Heart left ventricle (tissue), 16 donors: ENCODE data around the gene TPPP3. TPM values are rescaled to one million over a fixed set of nuclear protein-coding genes. Genes with fewer than 3 reads are reported as not detected.

Experiments
- ATAC-seq, 4 donors: fragments of 200-7000 bp; cut with Tn5 transposase; one replicate each; pipeline ENCODE4 v1.9.1; 2020 to 2022; ENCODE audit warnings: moderate library complexity in 4 of 4, mild to moderate bottlenecking in 3 of 4, moderate number of reproducible peaks in 1 of 4
- DNase-seq, 5 donors: peaks; one replicate each; pipeline ENCODE4 v3.0.0-alpha.2; 2020
- H3K27ac ChIP-seq, 12 donors: fragments of 200-600 bp; sonication (generic) in 4 of 12; one replicate each; pipeline versions ENCODE4 v1.5.0 to v1.8.0; 2016 to 2022; ENCODE audit warnings: mild to moderate bottlenecking in 2 of 12
- H3K27me3 ChIP-seq, 9 donors: fragments of 200-600 bp; sonication (generic) in 2 of 9; one replicate each; pipeline versions ENCODE4 v1.5.1 to v1.8.0; 2016 to 2022; ENCODE audit warnings: mild to moderate bottlenecking in 3 of 9
- H3K36me3 ChIP-seq, 9 donors: fragments of 200-600 bp; sonication (generic) in 2 of 9; one replicate each; pipeline versions ENCODE4 v1.5.0 to v1.8.0; 2018 to 2022; ENCODE audit warnings: mild to moderate bottlenecking in 2 of 9
- H3K4me1 ChIP-seq, 12 donors: fragments of 200-600 bp; sonication (generic) in 4 of 12; one replicate each; pipeline versions ENCODE4 v1.5.0 to v1.8.0; 2016 to 2022; ENCODE audit warnings: mild to moderate bottlenecking in 3 of 12
- H3K4me3 ChIP-seq, 12 donors: fragments of 200-600 bp; sonication (generic) in 4 of 12; one replicate each; pipeline versions ENCODE4 v1.5.0 to v1.8.0; 2017 to 2022; ENCODE audit warnings: mild to moderate bottlenecking in 9 of 12, moderate library complexity in 4 of 12
- H3K9me3 ChIP-seq, 12 donors: fragments of 200-600 bp; sonication (generic) in 4 of 12; one replicate each; pipeline versions ENCODE4 v1.5.0 to v1.8.0; 2016 to 2022; ENCODE audit warnings: mild to moderate bottlenecking in 1 of 12
- CTCF ChIP-seq, 12 donors: fragments of 200-600 bp; sonication (generic) in 4 of 12; IDR thresholded peaks; one replicate each; pipeline versions ENCODE4 v1.5.0 to v1.8.0; 2018 to 2022; ENCODE audit warnings: antibody characterized with exemption in 12 of 12, mild to moderate bottlenecking in 5 of 12
- POLR2A ChIP-seq, 2 donors: fragments of 450-650 bp; IDR thresholded peaks; one replicate each; pipeline ENCODE4 v1.6.1; 2017; ENCODE audit warnings: antibody characterized with exemption in 2 of 2, mild to moderate bottlenecking in 2 of 2, moderate library complexity in 2 of 2
- WGBS, 4 donors: extraction: QIAGEN DNeasy Blood & Tissue Kit in 2 of 4; methylation state at CpG; one replicate each; pipeline versions ENCODE4 v1.1.5 to v1.1.7; 2013 to 2018; 5-methylcytosine and 5-hydroxymethylcytosine counted together
- intact Hi-C, 10 donors: fragments of 100-400 bp; cut with DNase I; formaldehyde crosslinking; loops; one replicate each; pipeline versions ENCODE4 v1.11.1 to v1.14.2; 2022
- polyA plus RNA-seq, 2 donors: library from polyadenylated mRNA; stranded (reverse); fragments of 200-250 nt; gene quantifications; one replicate each; pipeline ENCODE4 v1.2.3, GENCODE V29; 2013
- total RNA-seq, 9 donors: library from RNA; depleted of rRNA in 2 of 9; stranded (reverse); fragments of >200 nt in 2 of 9; fragmentation: NEBNext Ultra II Directional in 3 of 9; extraction: Animal tissue kit (Norgen Biotek cat#: 25700) in 3 of 9; gene quantifications; one replicate each; pipeline versions ENCODE4 v1.1.0 to v1.2.4, GENCODE V29; 2016 to 2023
- donor health status: ischemic (EF 13 %, LVEDD 7.1; RV severe dilation, severe dysfunction).
- donor health status: healthy with polysubstance abuse.
- donor health status: DM: no; HTN: yes; CAD: no.
- donor health status: DM: no; HTN: no; CAD: no.
- donor health status: ischemic (EF 25% LVEDD 6.9; RV normal size, moderate dysfunction).
- donor health status: ischemic (EF 25% LVEDD 5.7; RV mildly dilated, moderate dysfunction).
- donor health status: healthy.
- donor health status: DM: yes; HTN: yes; CAD: no.
- donor health status: ischemic (EF 35%, LVEDD 5.7; RV mildly dilated, moderate dysfunction).
- donor health status: nonischemic (EF 11% LVEDD 7.7; RV severe dilation, severe dysfunction).
- donor health status: DM: yes; HTN: yes; CAD: no.
- donor health status: PGD.
- donor health status: ischemic (EF 29% LVEDD 5.4; RV normal size, mild dysfunction).
- donor health status: nonischemic (EF 23%, LVEDD 6.1; RV moderate dilation, normal function).

The TPPP3 gene
- total and polyA plus RNA-seq, 11 donors = 7.0 to 20.1 (median 10.3) TPM

GRCh38 chr16:67441271-67441753 is 48.0 kb upstream of the TPPP3 start:
- peak in 4 of 5 donors; percentile 60 to 80 (median 72) for DNase-seq
- H3K4me3 ChIP-seq = no peak overlapping the region
- intact Hi-C loops = no loop called here
- TF ChIP-seq CTCF (IDR thresholded peaks at IDR 0.05) = no peak
- WGBS, 4 donors = 47 to 65% (median 59%) methylated on average over 14 to 17 of the region's 17 CpGs
- ATAC-seq = peak; percentile 45 to 85 (median 68)
- H3K27me3 ChIP-seq = no peaks in the 10 kb centered on the region
- peak overlapping the region in 7 of 12 donors; percentile 21 to 73 (median 55) for H3K27ac ChIP-seq
- H3K4me1 ChIP-seq = peaks cover 5 to 58% (median 47%) of the 10 kb centered on the region in 12 donors
- peaks cover 0 to 87% (median 29%) of the 10 kb centered on the region in 9 donors for H3K36me3 ChIP-seq
- H3K9me3 ChIP-seq = no peaks in the 10 kb centered on the region

GRCh38 chr16:67438824-67439393 is 45.6 kb upstream of the TPPP3 start:
- Histone ChIP-seq H3K4me1 (peaks cover 0 to 34% (median 23%) of the 10 kb centered on the region in 12 donors), H3K9me3 (no peaks in the 10 kb centered on the region), H3K4me3 (no peak overlapping the region), H3K36me3 (peaks cover 0 to 71% (median 29%) of the 10 kb centered on the region in 9 donors), H3K27ac (no peak overlapping the region), H3K27me3 (no peaks in the 10 kb centered on the region)
- TF ChIP-seq CTCF (IDR thresholded peaks at IDR 0.05) (no peak), POLR2A (IDR thresholded peaks at IDR 0.05) (no peak)
- no peak for ATAC-seq
- WGBS, 4 donors = 93 to 98% (median 96%) methylated on average over 19 of the region's 19 CpGs
- no peak for DNase-seq
- intact Hi-C loops = no loop called here

- no peaks in the 10 kb centered on the region for H3K9me3 ChIP-seq
- peaks cover 0 to 27% (median 17%) of the 10 kb centered on the region in 12 donors for H3K4me1 ChIP-seq
- 94 to 97% (median 95%) methylated on average over 20 of the region's 20 CpGs for WGBS, 4 donors
- H3K4me3 ChIP-seq = no peak overlapping the region
- no peak for ATAC-seq
- H3K27ac ChIP-seq = no peak overlapping the region
- H3K36me3 ChIP-seq = peaks cover 0 to 65% (median 29%) of the 10 kb centered on the region in 9 donors
- TF ChIP-seq CTCF (IDR thresholded peaks at IDR 0.05) (no peak), POLR2A (IDR thresholded peaks at IDR 0.05) (no peak)
- intact Hi-C loops = no loop called here
- DNase-seq = no peak
- no peaks in the 10 kb centered on the region for H3K27me3 ChIP-seq
Measured at GRCh38 chr16:67438098-67438791, 44.9 kb upstream of the TPPP3 start.

- Histone ChIP-seq H3K27me3 (no peaks in the 10 kb centered on the region), H3K4me3 (no peak overlapping the region), H3K36me3 (peaks cover 0 to 58% (median 29%) of the 10 kb centered on the region in 9 donors), H3K9me3 (no peaks in the 10 kb centered on the region), H3K4me1 (peaks cover 0 to 20% (median 12%) of the 10 kb centered on the region in 12 donors), H3K27ac (no peak overlapping the region)
- ATAC-seq (no peak), DNase-seq (no peak)
- TF ChIP-seq CTCF (IDR thresholded peaks at IDR 0.05) (no peak), POLR2A (IDR thresholded peaks at IDR 0.05) (no peak)
- 87 to 93% (median 92%) methylated on average over 4 of the region's 4 CpGs for WGBS, 4 donors
- intact Hi-C loops = no loop called here
Measured at GRCh38 chr16:67437513-67437912, 44.2 kb upstream of the TPPP3 start.
